ENCODE data around the gene TIMM8B. TPM values are rescaled to one million over a fixed set of nuclear protein-coding genes. Genes with fewer than 3 reads are reported as not detected.

Gene TIMM8B
- total RNA-seq, 1 experiment from 2014 or later = 99.6 TPM

- Histone ChIP-seq H3K4me3 (ENCODE audit: low read depth, low read length, poor library complexity, severe bottlenecking) (no peak overlapping the region), H3K36me3 (ENCODE audit: insufficient read depth, low read length, poor library complexity, severe bottlenecking) (no peaks in the 10 kb centered on the region), H3K27me3 (replicated peaks; ENCODE audit: insufficient read depth, low read depth, low read length, poor library complexity) (no peaks in the 10 kb centered on the region), H3K4me1 (ENCODE audit: insufficient read depth, low read length, poor library complexity, severe bottlenecking) (peaks cover 20% of the 10 kb centered on the region), H3K9me3 (ENCODE audit: low read depth, low read length, poor library complexity, severe bottlenecking) (no peaks in the 10 kb centered on the region), H3K27ac (ENCODE audit: low read depth, low read length, poor library complexity, severe bottlenecking) (no peak overlapping the region)
- BruUV-seq (replicated peaks) = no TSS peak
- ChIA-PET POLR2A (ENCODE audit: low non-redundant PET) (no interaction called here), CTCF (no interaction called here)
- no peak for DNase-seq (ENCODE audit: low spot score)
- intact Hi-C loops (cut with micrococcal nuclease; ENCODE audit: unreplicated experiment) = no loop called here
- TF ChIP-seq EZH2 (IDR thresholded peaks at IDR 0.05; ENCODE audit: borderline replicate concordance, low read depth, low read length, poor library complexity, severe bottlenecking) = no peak
- TF ChIP-seq CTCF (conservative IDR thresholded peaks at IDR 0.05; ENCODE audit: low read depth, low read length) = no peak
These were observed 43.1 kb upstream of the TIMM8B start for GRCh38 chr11:112129656-112130055.

- Histone ChIP-seq H3K4me1 (ENCODE audit: insufficient read depth, low read length, poor library complexity, severe bottlenecking) (peaks cover 28% of the 10 kb centered on the region), H3K9me3 (ENCODE audit: low read depth, low read length, poor library complexity, severe bottlenecking) (no peaks in the 10 kb centered on the region), H3K4me3 (ENCODE audit: low read depth, low read length, poor library complexity, severe bottlenecking) (no peak overlapping the region), H3K27me3 (replicated peaks; ENCODE audit: insufficient read depth, low read depth, low read length, poor library complexity) (no peaks in the 10 kb centered on the region), H3K27ac (ENCODE audit: low read depth, low read length, poor library complexity, severe bottlenecking) (no peak overlapping the region), H3K36me3 (ENCODE audit: insufficient read depth, low read length, poor library complexity, severe bottlenecking) (no peaks in the 10 kb centered on the region)
- intact Hi-C loops (cut with micrococcal nuclease; ENCODE audit: unreplicated experiment) = no loop called here
- CTCF ChIA-PET = interaction anchor here (0.5 to 1.0 kb wide), 2 partner anchors 15 to 17 kb away, joined by 3 read pairs; no protein-coding TSS in a partner anchor
- DNase-seq (ENCODE audit: low spot score) = peak; percentile 99
- POLR2A ChIA-PET (ENCODE audit: low non-redundant PET) = interaction anchor here (0.5 kb wide), 1 partner anchor 64 kb away, joined by 6 read pairs; no protein-coding TSS in a partner anchor
- TF ChIP-seq CTCF (conservative IDR thresholded peaks at IDR 0.05; ENCODE audit: low read depth, low read length) = no peak
- no peak for TF ChIP-seq EZH2 (IDR thresholded peaks at IDR 0.05; ENCODE audit: borderline replicate concordance, low read depth, low read length, poor library complexity, severe bottlenecking)
- BruUV-seq (replicated peaks) = no TSS peak
These were observed 42.0 kb upstream of the TIMM8B start for GRCh38 chr11:112128483-112129121.

GRCh38 chr11:112127056-112127455 lies 40.5 kb upstream of the TIMM8B start:
- Histone ChIP-seq H3K9me3 (ENCODE audit: low read depth, low read length, poor library complexity, severe bottlenecking) (no peaks in the 10 kb centered on the region), H3K4me1 (ENCODE audit: insufficient read depth, low read length, poor library complexity, severe bottlenecking) (peaks cover 39% of the 10 kb centered on the region), H3K27ac (ENCODE audit: low read depth, low read length, poor library complexity, severe bottlenecking) (no peak overlapping the region), H3K36me3 (ENCODE audit: insufficient read depth, low read length, poor library complexity, severe bottlenecking) (no peaks in the 10 kb centered on the region), H3K27me3 (replicated peaks; ENCODE audit: insufficient read depth, low read depth, low read length, poor library complexity) (no peaks in the 10 kb centered on the region), H3K4me3 (ENCODE audit: low read depth, low read length, poor library complexity, severe bottlenecking) (no peak overlapping the region)
- DNase-seq (ENCODE audit: low spot score) = no peak
- ChIA-PET POLR2A (ENCODE audit: low non-redundant PET) (no interaction called here), CTCF (no interaction called here)
- no TSS peak for BruUV-seq (replicated peaks)
- intact Hi-C loops (cut with micrococcal nuclease; ENCODE audit: unreplicated experiment) = no loop called here
- TF ChIP-seq CTCF (conservative IDR thresholded peaks at IDR 0.05; ENCODE audit: low read depth, low read length) (no peak), EZH2 (IDR thresholded peaks at IDR 0.05; ENCODE audit: borderline replicate concordance, low read depth, low read length, poor library complexity, severe bottlenecking) (no peak)
